ENCODE data around the gene GLRA3. TPM values are rescaled to one million over a fixed set of nuclear protein-coding genes. Genes with fewer than 3 reads are reported as not detected.

The GLRA3 gene
- total RNA-seq, 1 donor from 2014 or later: not detected

DNA sequence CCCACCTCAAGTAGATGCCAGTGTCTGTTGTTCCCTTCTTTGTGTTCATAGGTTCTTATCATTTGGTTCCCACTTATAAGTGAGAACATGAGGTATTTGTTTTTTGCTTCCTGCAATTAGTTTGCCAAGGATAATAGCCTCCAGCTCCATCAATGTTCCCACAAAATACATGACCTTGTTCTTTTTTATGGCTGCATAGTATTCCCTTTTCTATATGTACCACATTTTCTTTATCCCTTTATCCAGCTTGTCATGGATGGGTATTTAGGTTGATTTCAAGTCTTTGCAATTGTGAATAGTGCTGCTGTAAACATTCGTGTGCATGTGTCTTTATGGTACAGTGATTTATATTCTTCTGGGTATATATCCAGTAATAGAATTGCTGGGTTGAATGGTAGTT, 138.4 kb downstream of the GLRA3 start:
- ATAC-seq (no peak), DNase-seq (no peak)
- intact Hi-C loops (cut with DNase I): no loop called here
- H3K4me3 ChIP-seq: no peak overlapping the region
- H3K4me1 ChIP-seq: no peaks in the 10 kb centered on the region
- no peaks in the 10 kb centered on the region for H3K36me3 ChIP-seq
- H3K27me3 ChIP-seq: no peaks in the 10 kb centered on the region
- H3K9me3 ChIP-seq: no peaks in the 10 kb centered on the region
- H3K27ac ChIP-seq: no peak overlapping the region
- TF ChIP-seq CTCF (IDR thresholded peaks at IDR 0.05): no peak

DNA sequence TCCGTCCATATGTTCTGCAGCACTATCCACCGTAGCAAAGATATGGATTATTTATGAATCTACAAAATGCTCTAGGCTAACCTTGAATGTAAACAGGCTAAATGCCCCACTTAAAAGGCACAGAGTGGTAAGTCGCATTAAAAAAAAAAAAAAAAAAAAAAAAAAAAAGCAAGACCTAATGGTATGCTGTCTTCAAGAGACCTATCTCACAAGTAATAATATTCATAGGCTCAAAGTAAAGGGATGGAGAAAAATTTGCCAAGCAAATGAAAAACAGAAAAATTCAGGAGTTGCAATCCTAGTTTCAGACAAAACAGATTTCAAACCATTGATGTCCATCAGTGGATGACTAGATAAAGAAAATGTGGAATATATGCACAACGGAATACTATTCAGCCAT, 139.4 kb downstream of the GLRA3 start:
- no peaks in the 10 kb centered on the region for H3K27me3 ChIP-seq
- no peak overlapping the region for H3K27ac ChIP-seq
- H3K36me3 ChIP-seq: no peaks in the 10 kb centered on the region
- DNase-seq: no peak
- intact Hi-C loops (cut with DNase I): no loop called here
- H3K4me1 ChIP-seq: no peaks in the 10 kb centered on the region
- H3K9me3 ChIP-seq: no peaks in the 10 kb centered on the region
- no peak overlapping the region for H3K4me3 ChIP-seq
- TF ChIP-seq CTCF (IDR thresholded peaks at IDR 0.05): no peak
- ATAC-seq: no peak

DNA sequence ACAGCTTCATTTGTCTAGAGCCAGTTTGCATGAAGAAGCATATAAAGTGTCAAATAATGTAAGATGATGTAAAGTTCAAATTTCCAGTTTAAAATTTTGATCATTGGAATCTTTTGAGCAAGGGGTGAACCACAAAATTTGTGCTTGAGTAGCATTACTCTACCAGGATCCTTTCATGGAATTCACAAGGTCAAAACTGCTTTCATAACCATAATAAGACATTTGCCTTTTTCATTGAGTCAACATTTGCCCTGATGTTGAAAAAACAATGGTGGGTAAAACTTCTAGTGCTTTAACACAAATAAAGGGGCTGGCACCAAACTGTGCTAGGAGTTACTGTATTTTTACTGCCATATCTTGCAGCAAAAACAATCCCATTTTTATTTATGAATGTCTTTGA, 142.2 kb downstream of the GLRA3 start:
- Histone ChIP-seq H3K36me3 (no peaks in the 10 kb centered on the region), H3K27me3 (no peaks in the 10 kb centered on the region), H3K9me3 (no peaks in the 10 kb centered on the region), H3K4me3 (no peak overlapping the region), H3K27ac (no peak overlapping the region), H3K4me1 (no peaks in the 10 kb centered on the region)
- intact Hi-C loops (cut with DNase I): no loop called here
- no peak for TF ChIP-seq CTCF (IDR thresholded peaks at IDR 0.05)
- ATAC-seq (no peak), DNase-seq (no peak)

DNA sequence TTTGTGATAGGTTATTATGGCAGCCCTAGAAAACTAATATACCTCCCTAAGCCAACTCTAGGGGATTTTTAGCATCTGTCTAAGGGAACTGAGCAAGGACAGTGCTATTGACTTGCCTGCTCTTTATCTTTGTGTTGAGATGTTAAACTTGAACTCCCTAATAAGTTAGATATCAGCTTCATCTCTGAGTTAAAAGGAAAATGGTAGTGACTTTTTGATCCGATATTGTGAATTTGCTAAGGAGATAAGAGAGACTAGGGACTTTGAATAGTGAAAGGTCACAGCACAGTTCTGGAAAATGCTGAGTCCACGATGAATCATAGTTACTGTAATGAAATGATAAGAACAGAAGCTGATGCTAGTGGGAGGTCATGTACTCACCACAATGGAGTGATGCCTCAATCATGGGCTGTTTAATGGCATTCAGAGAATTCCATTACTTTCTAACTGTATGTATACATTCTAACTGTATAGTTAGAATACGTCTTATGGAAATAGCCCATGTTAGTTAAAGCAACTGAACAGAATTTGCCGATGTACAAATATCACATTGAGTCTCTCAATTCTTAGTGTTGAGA, 147.2 kb downstream of the GLRA3 start:
- Histone ChIP-seq H3K27me3 (no peaks in the 10 kb centered on the region), H3K27ac (no peak overlapping the region), H3K36me3 (no peaks in the 10 kb centered on the region), H3K9me3 (no peaks in the 10 kb centered on the region), H3K4me1 (no peaks in the 10 kb centered on the region), H3K4me3 (no peak overlapping the region)
- DNase-seq (no peak), ATAC-seq (no peak)
- no peak for TF ChIP-seq CTCF (IDR thresholded peaks at IDR 0.05)
- intact Hi-C loops (cut with DNase I): no loop called here

DNA sequence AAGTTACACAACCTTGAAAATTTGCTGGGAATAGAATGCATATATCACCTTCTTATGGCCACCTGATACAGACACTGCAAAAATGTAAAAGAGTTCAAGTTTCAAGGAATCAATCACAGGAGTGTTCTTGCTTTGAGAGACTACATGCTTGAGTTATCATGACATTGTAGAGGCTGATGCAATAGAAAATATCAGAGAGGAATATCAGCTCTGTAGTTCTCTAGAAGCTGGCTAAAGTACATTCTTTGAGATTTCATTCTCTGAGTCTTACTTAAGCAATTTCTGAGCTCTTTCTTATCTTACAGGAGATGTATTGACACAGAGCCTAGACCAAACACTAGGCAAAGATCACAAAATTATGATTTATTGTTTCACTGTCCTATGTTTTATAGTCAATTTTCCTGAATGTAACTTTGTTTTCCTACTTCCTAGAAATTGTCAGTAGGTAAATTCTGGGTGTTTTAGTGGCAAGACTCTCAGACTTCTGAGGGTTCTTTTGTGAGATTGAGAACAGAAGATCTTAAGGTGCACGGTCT, 154.7 kb downstream of the GLRA3 start:
- no peak for TF ChIP-seq CTCF (IDR thresholded peaks at IDR 0.05)
- H3K9me3 ChIP-seq: no peaks in the 10 kb centered on the region
- H3K27me3 ChIP-seq: no peaks in the 10 kb centered on the region
- intact Hi-C loops (cut with DNase I): no loop called here
- ATAC-seq: no peak
- no peak for DNase-seq
- H3K4me1 ChIP-seq: no peaks in the 10 kb centered on the region
- no peak overlapping the region for H3K4me3 ChIP-seq
- no peaks in the 10 kb centered on the region for H3K36me3 ChIP-seq
- H3K27ac ChIP-seq: no peak overlapping the region

DNA sequence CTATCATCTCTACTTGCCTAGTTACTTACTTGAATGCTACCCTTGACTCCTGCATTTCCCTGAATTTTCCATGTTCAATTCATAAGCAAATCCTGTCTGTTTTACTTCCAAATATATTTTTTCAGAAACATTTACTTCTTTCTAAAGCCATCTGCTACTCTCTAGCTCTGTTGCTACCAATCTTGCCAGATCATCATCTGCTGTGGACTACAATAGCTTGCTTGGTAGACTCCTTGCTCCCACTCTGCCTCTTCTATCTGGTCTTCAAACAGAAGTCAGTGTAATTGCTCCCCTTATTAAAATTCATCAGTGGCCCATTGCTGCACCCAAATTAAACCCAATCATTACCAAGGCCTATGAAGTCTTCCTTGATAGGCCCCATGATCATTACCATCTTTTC, 155.2 kb downstream of the GLRA3 start:
- DNase-seq (no peak), ATAC-seq (no peak)
- Histone ChIP-seq H3K27me3 (no peaks in the 10 kb centered on the region), H3K4me3 (no peak overlapping the region), H3K36me3 (no peaks in the 10 kb centered on the region), H3K4me1 (no peaks in the 10 kb centered on the region), H3K9me3 (no peaks in the 10 kb centered on the region), H3K27ac (no peak overlapping the region)
- intact Hi-C loops (cut with DNase I): no loop called here
- no peak for TF ChIP-seq CTCF (IDR thresholded peaks at IDR 0.05)
